Measurements from ENCODE around the gene ZNF212. TPM values are rescaled to one million over a fixed set of nuclear protein-coding genes. Genes with fewer than 3 reads are reported as not detected.

ZNF212 gene
- total RNA-seq, 1 donor from 2014 or later = 7.5 TPM

Other genes with a start within 250 kb of the ZNF212 start
- gene PDIA4, start 211.1 kb upstream of the ZNF212 start, total RNA-seq = 58.8 TPM
- gene ZNF786, start 148.9 kb upstream of the ZNF212 start, total RNA-seq = 3.2 TPM
- 1.9 TPM for gene ZNF425, start 113.3 kb upstream of the ZNF212 start, total RNA-seq
- gene ZNF398, start 92.2 kb upstream of the ZNF212 start, total RNA-seq = 9.3 TPM
- 20.0 TPM for gene ZNF282, start 44.1 kb upstream of the ZNF212 start, total RNA-seq
- gene ZNF783, start 22.5 kb downstream of the ZNF212 start, total RNA-seq = 5.8 TPM
- 7.2 TPM for gene ZNF777, start 221.4 kb downstream of the ZNF212 start, total RNA-seq

Measured in esophagus mucosa (tissue), 1 donor.